SKM-1 treated with dmso at 0.1 percent for 144 hours (cell line): ENCODE data around the gene STEAP3.

Experiments
- DNase-seq: peaks from one replicate; lab custom pipeline; 2025; ENCODE audit not compliant: unreplicated experiment; lab: John Stamatoyannopoulos, UW

Gene STEAP3

DNA sequence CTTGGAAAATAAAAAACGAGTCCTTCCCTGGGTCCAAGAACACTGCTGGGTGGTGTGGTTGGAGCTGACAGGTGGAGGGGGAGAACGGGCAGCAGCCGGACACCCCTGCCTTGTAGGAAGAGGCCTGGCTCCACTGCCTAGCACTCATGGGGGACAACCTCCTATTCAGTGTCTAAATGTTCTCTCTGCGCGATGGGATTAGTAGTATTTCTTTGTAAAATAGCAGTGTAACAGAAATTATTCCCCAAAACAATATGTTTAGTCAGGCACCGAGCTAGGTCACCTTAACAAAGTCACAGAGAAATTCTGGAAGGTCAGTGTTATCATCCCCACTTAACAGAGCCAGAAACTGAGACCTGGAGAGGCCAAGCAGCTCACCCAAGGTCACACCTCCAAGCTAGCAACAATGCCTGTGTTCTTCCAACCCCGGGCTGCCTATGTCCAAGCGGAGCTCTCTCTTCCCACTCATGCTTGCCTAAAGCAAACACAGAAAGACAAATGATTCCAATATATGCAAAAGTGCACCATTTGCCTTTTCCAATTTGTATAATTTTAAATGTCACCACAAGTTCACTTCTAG, 68.0 kb downstream of the STEAP3 start:
- DNase-seq: no peak

DNA sequence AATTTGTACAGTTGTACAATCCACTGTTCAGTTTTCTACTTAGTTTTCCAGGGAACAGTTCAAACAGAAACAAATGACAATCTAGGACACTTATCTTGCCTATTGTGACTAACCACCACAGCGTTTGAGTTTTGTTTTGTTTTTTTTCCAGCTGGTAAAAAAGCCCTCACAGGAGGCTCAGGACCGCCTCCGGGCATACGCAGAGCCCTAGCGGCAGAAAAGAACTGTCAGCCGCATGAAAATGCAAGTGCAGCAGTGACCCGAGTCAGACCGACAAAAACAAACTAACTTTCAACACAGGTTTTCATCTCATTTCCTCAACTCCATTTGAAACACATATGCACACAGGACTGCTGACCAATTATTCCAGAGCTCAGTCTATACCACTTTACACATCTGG, 68.6 kb downstream of the STEAP3 start:
- no peak for DNase-seq

DNA sequence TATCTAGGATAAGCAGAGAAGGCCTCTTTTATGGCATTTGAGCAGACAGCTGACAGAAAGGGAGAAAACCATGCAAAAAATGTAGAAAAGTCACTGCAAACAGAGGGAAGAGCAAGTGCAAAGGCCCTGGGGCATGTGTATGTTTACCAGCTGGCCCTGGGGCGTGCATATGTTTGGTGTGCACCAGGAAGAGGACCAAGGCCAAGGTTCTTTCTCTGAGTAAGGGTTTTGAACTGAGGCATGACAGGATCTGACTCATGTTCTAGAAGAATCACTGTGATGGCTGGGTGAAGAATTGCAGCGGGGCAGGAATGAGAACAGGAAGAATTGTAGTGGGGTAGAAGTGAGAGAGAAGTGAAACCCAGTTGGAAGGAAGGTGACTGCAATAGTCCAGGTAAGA, 69.6 kb downstream of the STEAP3 start:
- no peak for DNase-seq

DNA sequence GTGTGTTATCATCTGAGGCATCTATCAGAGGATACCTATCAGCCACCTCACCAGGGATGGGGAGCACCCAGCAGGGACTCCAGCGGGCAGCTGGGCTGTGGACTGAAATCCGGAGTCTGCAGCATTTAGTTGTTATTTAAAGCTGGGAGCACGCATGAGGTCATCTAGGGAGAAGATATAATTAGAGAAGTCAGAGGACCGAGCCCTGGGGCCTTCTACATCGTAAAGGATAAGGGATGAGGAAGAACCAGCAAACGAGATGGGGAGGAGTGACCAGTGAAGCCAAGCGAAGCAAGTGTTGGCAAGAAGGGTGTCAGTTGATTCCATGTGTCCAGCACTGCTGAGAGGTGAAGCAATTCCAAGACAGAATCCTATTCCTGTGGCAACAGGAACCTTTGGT, 70.3 kb downstream of the STEAP3 start:
- DNase-seq: no peak

DNA sequence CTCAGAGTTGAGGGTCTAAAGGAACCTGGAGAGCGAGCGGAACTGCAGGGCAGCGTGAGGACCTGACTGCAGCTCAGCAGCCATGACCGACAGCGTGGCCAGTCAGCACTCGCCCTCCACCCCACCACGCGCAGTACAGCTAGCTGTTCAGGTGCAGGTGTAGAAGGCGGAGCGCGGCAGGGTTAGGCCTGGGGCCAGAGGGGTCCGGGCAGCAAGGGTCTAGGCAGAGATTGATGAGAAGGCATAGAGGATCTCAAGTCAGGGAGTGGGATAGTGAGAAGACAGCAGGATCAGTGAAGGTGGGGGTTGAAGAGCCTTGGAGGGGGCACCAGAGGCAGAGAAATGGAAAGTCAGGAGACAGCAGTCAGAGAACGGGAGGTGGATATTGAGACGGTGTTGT, 71.0 kb downstream of the STEAP3 start:
- no peak for DNase-seq

DNA sequence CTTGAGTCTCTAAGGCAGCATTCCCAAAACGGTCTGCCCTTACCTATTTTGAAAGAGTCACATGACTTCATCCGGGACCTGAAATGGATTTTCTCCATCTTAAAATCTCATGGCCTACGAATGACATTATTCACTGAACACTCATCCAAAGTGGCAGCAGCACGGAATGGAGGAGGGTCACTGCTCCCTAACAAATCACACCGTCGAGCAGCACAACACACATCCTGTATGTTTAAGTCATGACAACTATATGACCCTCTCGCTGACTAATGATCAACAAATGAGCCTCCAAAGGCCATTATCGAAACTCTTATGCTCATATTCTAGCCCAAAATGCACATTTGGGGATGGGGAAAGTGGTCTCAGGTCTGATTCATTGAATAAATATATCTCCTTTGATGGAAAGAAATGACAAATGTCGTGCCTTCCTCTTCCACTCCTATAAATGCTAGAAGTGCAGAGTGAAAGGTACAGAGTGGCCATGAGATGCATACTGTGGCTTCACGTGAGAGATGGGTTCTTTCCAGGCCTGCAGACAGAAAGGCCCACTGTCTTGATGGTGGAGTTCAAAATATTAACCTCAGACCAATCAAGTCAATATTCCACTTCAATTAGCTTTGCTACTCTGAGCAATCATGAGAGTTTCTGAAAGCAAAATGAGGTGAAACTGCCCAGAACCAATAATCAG, 72.2 kb downstream of the STEAP3 start:
- no peak for DNase-seq

DNA sequence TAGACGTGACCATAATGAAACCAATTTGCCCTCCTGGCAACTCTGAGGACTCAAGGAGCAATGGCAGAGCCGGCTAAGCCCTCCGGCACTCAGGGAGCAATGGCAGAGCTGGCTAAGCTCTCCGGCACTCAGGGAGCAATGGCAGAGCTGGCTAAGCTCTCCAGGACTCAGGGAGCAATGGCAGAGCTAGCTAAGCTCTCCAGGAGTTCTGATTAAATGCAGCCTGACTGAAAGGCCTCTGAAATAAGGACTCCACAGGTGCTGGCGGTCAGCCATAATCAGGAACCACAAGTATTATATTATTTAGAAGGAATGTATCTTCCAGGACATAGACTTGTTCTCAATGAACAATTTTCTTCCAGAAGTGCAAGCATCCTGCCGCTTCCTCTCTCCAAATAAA, 77.8 kb downstream of the STEAP3 start:
- no peak for DNase-seq

DNA sequence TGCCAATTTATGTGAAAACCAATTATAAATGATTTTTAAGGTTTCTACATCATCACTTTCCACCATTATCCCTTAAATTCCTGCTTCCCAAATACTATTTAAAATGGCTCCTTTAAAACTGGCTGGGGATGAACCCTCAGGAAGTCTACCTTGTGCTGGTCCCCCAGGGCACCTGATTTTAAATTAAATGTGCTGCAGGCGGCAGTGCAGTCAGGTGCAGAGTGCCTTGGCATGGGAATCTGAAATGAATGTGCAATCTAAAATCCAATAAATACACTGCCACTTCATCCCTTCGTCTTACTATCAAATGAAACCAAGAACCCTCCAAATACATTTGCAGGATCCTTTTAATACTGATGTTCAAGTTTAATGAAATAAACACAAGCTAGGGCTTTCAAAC, 81.2 kb downstream of the STEAP3 start:
- no peak for DNase-seq

DNA sequence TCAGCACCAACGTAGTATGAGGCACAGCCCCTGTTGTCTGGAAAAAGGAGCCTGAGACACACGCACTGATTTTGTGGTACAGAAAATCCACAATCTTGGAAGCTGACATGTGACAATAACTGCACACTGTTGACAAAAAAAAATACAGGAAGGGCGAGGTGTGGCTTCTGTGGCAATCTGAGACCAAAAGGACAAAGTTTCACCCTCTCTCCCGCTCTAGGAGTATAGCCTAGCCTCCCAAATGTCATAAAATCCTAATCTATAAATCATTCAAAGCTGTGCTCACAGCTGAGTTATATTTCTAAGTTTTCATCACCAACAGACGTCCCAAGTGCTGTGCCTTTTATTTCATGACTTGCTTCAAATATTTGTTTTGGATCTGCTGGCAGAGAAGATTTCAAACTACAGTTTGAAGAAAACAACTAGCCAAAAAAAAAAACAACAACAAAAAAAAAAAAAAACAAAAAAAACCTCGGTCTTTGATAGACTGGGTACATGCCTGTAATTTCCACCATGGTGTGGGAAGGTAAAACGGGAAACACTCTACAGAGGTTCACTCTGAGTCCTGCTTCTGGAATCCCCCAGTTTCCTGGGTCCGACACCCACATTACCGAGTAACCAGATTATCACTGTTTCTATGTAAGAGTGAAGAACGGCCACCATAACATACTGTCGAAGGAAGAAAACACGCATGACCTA, 82.0 kb downstream of the STEAP3 start:
- no peak for DNase-seq

DNA sequence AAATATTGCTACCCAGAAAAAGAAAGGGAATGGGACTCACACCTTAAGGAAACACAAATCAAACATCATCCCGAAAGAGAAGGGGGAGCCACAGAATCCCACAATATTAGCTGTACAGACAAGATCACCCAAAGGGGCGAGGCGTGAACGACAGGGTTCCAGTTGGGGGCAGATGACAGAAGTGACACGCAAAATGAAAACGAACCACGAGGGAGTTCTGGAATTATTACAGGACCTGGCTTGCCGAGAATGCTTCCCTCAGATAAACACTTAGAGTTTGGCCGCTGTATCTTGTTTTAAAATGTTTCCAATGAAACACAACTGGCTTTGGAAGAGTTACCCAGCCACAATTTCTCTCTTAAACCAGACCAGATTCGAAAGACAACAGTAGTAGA, 82.6 kb downstream of the STEAP3 start:
- DNase-seq: no peak

DNA sequence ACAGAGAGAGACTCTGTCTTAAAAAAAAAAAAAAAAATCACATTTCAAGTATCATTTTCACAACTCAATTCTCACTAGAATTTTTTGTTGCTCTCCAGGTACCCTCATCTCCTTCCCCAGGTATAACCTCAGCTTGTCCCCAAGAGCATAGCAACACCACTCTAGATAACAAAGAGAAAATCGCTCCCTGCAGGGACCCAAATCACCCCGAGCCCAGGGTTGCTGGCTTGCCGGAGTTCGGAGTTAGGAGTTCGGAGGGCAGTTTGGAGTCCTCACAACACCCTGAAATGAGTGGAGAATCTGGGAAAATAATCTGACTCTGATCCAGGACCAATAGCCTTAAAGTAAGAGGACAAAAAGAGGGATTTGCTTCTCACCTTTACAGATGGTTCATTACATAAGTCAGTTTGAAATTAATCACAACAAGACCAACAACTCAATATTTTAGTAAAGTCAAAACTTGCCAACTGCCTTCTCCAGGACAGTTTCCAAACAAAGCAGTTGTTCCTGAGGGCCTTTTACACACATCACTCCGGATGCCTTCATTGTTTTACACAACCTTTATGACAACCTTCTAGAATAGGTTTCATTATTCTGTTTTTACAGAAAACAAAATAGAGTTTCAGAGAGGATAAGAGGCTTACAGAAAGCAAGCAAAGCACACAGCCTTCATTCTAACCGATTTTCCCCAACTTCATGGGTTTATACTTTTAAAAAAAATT, 83.9 kb downstream of the STEAP3 start:
- no peak for DNase-seq

DNA sequence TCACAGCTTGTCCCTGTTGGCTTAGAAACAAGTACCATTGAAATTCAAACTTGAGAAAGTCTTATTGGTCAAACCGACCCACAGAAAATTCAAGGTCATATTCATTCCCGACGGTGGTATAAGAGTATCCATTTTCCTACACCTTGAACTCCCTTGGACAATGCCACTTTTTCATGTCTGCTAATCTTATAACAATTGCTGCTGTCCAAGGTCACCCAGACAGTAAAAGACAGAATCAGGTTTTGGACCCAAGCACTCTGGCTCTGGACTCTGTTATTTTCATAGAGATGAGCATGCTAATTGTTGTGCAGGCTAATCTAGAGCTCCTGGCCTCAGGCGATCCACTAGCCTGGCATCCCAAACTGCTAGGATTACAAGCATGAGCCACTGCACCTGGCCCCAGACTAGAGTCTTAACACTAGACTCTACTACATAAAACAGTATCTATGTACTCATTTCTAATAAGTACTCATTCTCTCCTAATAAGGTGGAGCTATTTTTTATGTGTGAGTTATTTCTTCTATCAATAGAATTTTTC, 85.2 kb downstream of the STEAP3 start:
- DNase-seq: no peak

DNA sequence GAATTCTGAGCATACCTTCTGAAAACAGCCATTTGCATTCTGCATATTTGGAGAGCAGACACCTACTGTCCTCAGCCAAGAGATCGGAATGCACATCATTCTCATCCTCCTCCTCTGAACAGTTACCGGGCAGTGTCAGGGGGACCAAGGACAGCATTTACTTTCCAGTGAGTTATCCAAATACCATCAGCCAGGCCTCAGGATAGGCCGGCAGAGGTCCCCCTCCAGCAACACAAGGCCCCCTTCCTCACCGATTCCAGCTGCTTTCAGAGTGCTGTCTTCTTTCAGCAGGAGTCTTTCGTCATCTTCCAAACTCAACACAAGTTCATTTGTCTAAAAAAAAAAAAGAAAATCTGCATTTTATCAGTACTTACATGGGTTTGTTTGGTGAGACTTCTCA, 87.7 kb downstream of the STEAP3 start:
- DNase-seq: no peak

DNA sequence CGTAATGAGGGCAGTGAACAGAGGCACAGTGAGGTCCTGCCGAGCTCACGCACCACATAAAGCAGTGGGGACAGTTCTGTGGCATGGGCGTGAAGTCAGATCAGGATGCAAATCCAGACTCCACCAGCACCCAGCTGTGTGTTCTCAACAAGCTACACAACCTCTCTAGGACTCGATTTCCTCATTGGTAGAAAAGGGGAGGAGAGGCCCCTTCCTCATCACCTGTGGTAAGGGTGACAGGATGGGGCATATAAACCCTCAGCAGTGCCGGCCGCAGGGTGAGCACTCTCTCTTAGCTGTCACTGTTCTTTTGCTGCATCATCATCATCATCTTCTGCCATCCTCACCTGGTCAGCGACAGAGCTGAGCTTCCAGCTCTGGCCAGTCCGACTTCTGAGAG, 88.2 kb downstream of the STEAP3 start:
- no peak for DNase-seq
